ENCODE measurements around the gene CHMP4B. TPM values are rescaled to one million over a fixed set of nuclear protein-coding genes. Genes with fewer than 3 reads are reported as not detected.
A peak's percentile ranks its signal among the peaks of the same experiment; 100 is the strongest.

Gene CHMP4B
- total RNA-seq, 1 experiment from 2014 or later, result 72.5 TPM

- Mint-ChIP-seq H3K9me3 (peaks cover 6% of the 10 kb centered on the region; the same call in 1 of the 2 replicates), H3K4me3 (no peak overlapping the region), H3K27me3 (ENCODE audit: low read depth) (no peaks in the 10 kb centered on the region), H3K27ac (peak overlapping the region; percentile 30; the same call in 1 of the 2 replicates), H3K4me1 (peaks cover 60% of the 10 kb centered on the region), H3K36me3 (peaks cover 12% of the 10 kb centered on the region)
- CTCF ChIA-PET, result interaction anchor here (0.8 to 1.7 kb wide), 3 partner anchors 23 to 45 kb away, joined by 3 to 6 read pairs (median 3); no protein-coding TSS in a partner anchor
- POLR2A ChIA-PET, result interaction anchor here (1.0 kb wide), 1 partner anchor 130 kb away, joined by 3 read pairs; no protein-coding TSS in a partner anchor
- ATAC-seq (no peak), DNase-seq (ENCODE audit: low spot score) (no peak)
- TF ChIP-seq ZNF121 (CRISPR knock-in tag; IDR thresholded peaks at IDR 0.05), result peak; percentile 47; the same call in 1 of the 2 replicates
- no peak for TF ChIP-seq NFATC4 (CRISPR knock-in tag; IDR thresholded peaks at IDR 0.05)
These were observed 26.1 kb downstream of the CHMP4B start for GRCh38 chr20:33837096-33837830.

- H3K27ac Mint-ChIP-seq, result peak overlapping the region; percentile 71
- ChIA-PET POLR2A (interaction anchor here (1.0 kb wide), 1 partner anchor 131 kb away, joined by 3 read pairs; no protein-coding TSS in a partner anchor), CTCF (interaction anchor here (0.8 to 1.1 kb wide), 2 partner anchors 46 to 59 kb away, joined by 3 read pairs; no protein-coding TSS in a partner anchor)
- ATAC-seq (no peak), DNase-seq (ENCODE audit: low spot score) (no peak)
- no peaks in the 10 kb centered on the region for H3K27me3 Mint-ChIP-seq (ENCODE audit: low read depth)
- peaks cover 6% of the 10 kb centered on the region; the same call in 1 of the 2 replicates for H3K9me3 Mint-ChIP-seq
- H3K36me3 Mint-ChIP-seq, result peaks cover 12% of the 10 kb centered on the region
- no peak for TF ChIP-seq NFATC4 (CRISPR knock-in tag; IDR thresholded peaks at IDR 0.05)
- no peak for TF ChIP-seq ESRRA (CRISPR knock-in tag; IDR thresholded peaks at IDR 0.05; ENCODE audit: borderline replicate concordance)
- TF ChIP-seq FOXP1 (CRISPR knock-in tag; IDR thresholded peaks at IDR 0.05; ENCODE audit: borderline replicate concordance), result no peak
- TF ChIP-seq ZBTB43 (CRISPR knock-in tag; IDR thresholded peaks at IDR 0.05), result no peak
- TF ChIP-seq ETV6 (CRISPR knock-in tag; IDR thresholded peaks at IDR 0.05), result no peak
- no peak for TF ChIP-seq ZNF138 (CRISPR knock-in tag; conservative IDR thresholded peaks at IDR 0.05)
- no peak for TF ChIP-seq MAX (CRISPR knock-in tag; IDR thresholded peaks at IDR 0.05)
- TF ChIP-seq CREB1 (CRISPR knock-in tag; IDR thresholded peaks at IDR 0.05), result no peak
- no peak for TF ChIP-seq GTF2I (CRISPR knock-in tag; conservative IDR thresholded peaks at IDR 0.05)
- no peak for TF ChIP-seq CBFB (CRISPR knock-in tag; IDR thresholded peaks at IDR 0.05; ENCODE audit: low read depth)
- TF ChIP-seq SP1 (CRISPR knock-in tag; conservative IDR thresholded peaks at IDR 0.05), result no peak
- TF ChIP-seq, protein P1, sequence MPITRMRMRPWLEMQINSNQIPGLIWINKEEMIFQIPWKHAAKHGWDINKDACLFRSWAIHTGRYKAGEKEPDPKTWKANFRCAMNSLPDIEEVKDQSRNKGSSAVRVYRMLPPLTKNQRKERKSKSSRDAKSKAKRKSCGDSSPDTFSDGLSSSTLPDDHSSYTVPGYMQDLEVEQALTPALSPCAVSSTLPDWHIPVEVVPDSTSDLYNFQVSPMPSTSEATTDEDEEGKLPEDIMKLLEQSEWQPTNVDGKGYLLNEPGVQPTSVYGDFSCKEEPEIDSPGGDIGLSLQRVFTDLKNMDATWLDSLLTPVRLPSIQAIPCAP (CRISPR knock-in tag; IDR thresholded peaks at IDR 0.05), result no peak
- peaks cover 63% of the 10 kb centered on the region for H3K4me1 Mint-ChIP-seq
- H3K4me3 Mint-ChIP-seq, result no peak overlapping the region
These were observed 27.1 kb downstream of the CHMP4B start for GRCh38 chr20:33838035-33838864.

DNA sequence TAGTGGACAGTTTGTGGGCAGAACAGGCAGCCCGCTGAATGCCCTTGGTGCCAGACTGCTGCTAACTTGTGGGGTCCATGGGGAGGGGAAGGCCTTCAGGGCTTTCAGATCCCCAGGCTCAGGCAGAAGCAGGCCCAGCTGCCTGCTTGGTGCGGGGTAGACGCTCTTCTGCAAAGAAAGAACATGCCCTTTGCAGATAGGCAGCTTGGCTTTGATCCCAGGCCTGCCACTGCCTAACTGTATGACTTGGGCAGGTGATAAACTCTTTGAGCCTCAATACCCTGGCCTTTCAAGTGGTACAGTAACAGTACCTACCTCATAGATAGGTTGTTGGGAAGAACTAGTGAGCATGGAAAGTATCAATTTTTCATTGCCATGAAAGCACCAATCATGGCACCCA lies 28.4 kb downstream of the CHMP4B start:
- H3K27ac Mint-ChIP-seq, result no peak overlapping the region
- H3K9me3 Mint-ChIP-seq, result peaks cover 6% of the 10 kb centered on the region; the same call in 1 of the 2 replicates
- H3K4me1 Mint-ChIP-seq, result peaks cover 65% of the 10 kb centered on the region
- DNase-seq (ENCODE audit: low spot score) (no peak), ATAC-seq (no peak)
- H3K27me3 Mint-ChIP-seq (ENCODE audit: low read depth), result no peaks in the 10 kb centered on the region
- no peak overlapping the region for H3K4me3 Mint-ChIP-seq
- TF ChIP-seq NR3C1 (CRISPR knock-in tag; conservative IDR thresholded peaks at IDR 0.05; ENCODE audit: low read depth), result no peak
- no peak for TF ChIP-seq ZNF512 (CRISPR knock-in tag; IDR thresholded peaks at IDR 0.05; ENCODE audit: borderline replicate concordance)
- no peak for TF ChIP-seq HMGA2 (CRISPR knock-in tag; IDR thresholded peaks at IDR 0.05)
- no peak for TF ChIP-seq OVOL2 (CRISPR knock-in tag; IDR thresholded peaks at IDR 0.05; ENCODE audit: borderline replicate concordance)
- TF ChIP-seq, protein P2, sequence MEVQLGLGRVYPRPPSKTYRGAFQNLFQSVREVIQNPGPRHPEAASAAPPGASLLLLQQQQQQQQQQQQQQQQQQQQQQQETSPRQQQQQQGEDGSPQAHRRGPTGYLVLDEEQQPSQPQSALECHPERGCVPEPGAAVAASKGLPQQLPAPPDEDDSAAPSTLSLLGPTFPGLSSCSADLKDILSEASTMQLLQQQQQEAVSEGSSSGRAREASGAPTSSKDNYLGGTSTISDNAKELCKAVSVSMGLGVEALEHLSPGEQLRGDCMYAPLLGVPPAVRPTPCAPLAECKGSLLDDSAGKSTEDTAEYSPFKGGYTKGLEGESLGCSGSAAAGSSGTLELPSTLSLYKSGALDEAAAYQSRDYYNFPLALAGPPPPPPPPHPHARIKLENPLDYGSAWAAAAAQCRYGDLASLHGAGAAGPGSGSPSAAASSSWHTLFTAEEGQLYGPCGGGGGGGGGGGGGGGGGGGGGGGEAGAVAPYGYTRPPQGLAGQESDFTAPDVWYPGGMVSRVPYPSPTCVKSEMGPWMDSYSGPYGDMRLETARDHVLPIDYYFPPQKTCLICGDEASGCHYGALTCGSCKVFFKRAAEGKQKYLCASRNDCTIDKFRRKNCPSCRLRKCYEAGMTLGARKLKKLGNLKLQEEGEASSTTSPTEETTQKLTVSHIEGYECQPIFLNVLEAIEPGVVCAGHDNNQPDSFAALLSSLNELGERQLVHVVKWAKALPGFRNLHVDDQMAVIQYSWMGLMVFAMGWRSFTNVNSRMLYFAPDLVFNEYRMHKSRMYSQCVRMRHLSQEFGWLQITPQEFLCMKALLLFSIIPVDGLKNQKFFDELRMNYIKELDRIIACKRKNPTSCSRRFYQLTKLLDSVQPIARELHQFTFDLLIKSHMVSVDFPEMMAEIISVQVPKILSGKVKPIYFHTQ (CRISPR knock-in tag; IDR thresholded peaks at IDR 0.05), result no peak
- TF ChIP-seq FOXK1 (CRISPR knock-in tag; IDR thresholded peaks at IDR 0.05), result no peak
- TF ChIP-seq ZNF671 (CRISPR knock-in tag; IDR thresholded peaks at IDR 0.05), result no peak
- TF ChIP-seq SP1 (CRISPR knock-in tag; conservative IDR thresholded peaks at IDR 0.05), result no peak
- peaks cover 12% of the 10 kb centered on the region for H3K36me3 Mint-ChIP-seq
- ChIA-PET POLR2A (no interaction called here), CTCF (interaction anchor here (0.8 to 1.2 kb wide), 3 partner anchors 23 to 76 kb away, joined by 3 read pairs; no protein-coding TSS in a partner anchor)
